ENCODE results near the gene SEL1L. TPM values are rescaled to one million over a fixed set of nuclear protein-coding genes. Genes with fewer than 3 reads are reported as not detected.
"Not testable (repeated sequence)": the region's sequence is repeated elsewhere in the genome, so short reads cannot be mapped to it uniquely, and the experiment has no call there.

The SEL1L gene
- total RNA-seq, 1 donor from 2014 or later = 111 TPM

- DNase-seq (ENCODE audit: low spot score) = no peak
These were observed 59.5 kb downstream of the SEL1L start for GRCh38 chr14:81474148-81474492.

GRCh38 chr14:81473456-81474147, 60.1 kb downstream of the SEL1L start:
- no peak for DNase-seq (ENCODE audit: low spot score)

- DNase-seq (ENCODE audit: low spot score) = no peak
These were observed 61.4 kb downstream of the SEL1L start for GRCh38 chr14:81472096-81472800.

GRCh38 chr14:81471062-81471461, 62.6 kb downstream of the SEL1L start:
- DNase-seq (ENCODE audit: low spot score) = no peak

- DNase-seq (ENCODE audit: low spot score) = not testable (repeated sequence)
These were observed 63.2 kb downstream of the SEL1L start for GRCh38 chr14:81470557-81470826.

- no peak for DNase-seq (ENCODE audit: low spot score)
These were observed 66.8 kb downstream of the SEL1L start for GRCh38 chr14:81466854-81467253.

- DNase-seq (ENCODE audit: low spot score) = no peak
These were observed 68.0 kb downstream of the SEL1L start for GRCh38 chr14:81465507-81466228.

GRCh38 chr14:81465003-81465392, 68.7 kb downstream of the SEL1L start:
- DNase-seq (ENCODE audit: low spot score) = not testable (repeated sequence)

- peak; percentile 75 for DNase-seq (ENCODE audit: low spot score)
These were observed 69.2 kb downstream of the SEL1L start for GRCh38 chr14:81464253-81465002.

GRCh38 chr14:81462356-81462755, 71.3 kb downstream of the SEL1L start:
- DNase-seq (ENCODE audit: low spot score) = not testable (repeated sequence)

GRCh38 chr14:81459912-81460311, 73.7 kb downstream of the SEL1L start:
- DNase-seq (ENCODE audit: low spot score) = no peak

GRCh38 chr14:81458352-81458751, 75.3 kb downstream of the SEL1L start:
- no peak for DNase-seq (ENCODE audit: low spot score)

GRCh38 chr14:81455390-81455789, 78.3 kb downstream of the SEL1L start:
- DNase-seq (ENCODE audit: low spot score) = no peak

GRCh38 chr14:81454572-81455218, 79.0 kb downstream of the SEL1L start:
- DNase-seq (ENCODE audit: low spot score) = peak; percentile 32

GRCh38 chr14:81453166-81453766, 80.4 kb downstream of the SEL1L start:
- DNase-seq (ENCODE audit: low spot score) = peak; percentile 63

GRCh38 chr14:81452341-81453133, 81.1 kb downstream of the SEL1L start:
- no peak for DNase-seq (ENCODE audit: low spot score)

- no peak for DNase-seq (ENCODE audit: low spot score)
These were observed 82.7 kb downstream of the SEL1L start for GRCh38 chr14:81450976-81451375.

- no peak for DNase-seq (ENCODE audit: low spot score)
These were observed 83.5 kb downstream of the SEL1L start for GRCh38 chr14:81450100-81450531.

- DNase-seq (ENCODE audit: low spot score) = no peak
These were observed 84.1 kb downstream of the SEL1L start for GRCh38 chr14:81449576-81449975.

GRCh38 chr14:81449114-81449513, 84.5 kb downstream of the SEL1L start:
- no peak for DNase-seq (ENCODE audit: low spot score)

Data from mucosa of gallbladder (tissue), 1 donor.